HL-60 (cell line): ENCODE results near the gene RPL36A.
A peak's percentile ranks its signal among the peaks of the same experiment; 100 is the strongest.

ENCODE experiments used
- DNase-seq, 2 experiments: peaks; one replicate each; pipeline ENCODE4 v3.0.0-alpha.2; 2010 to 2020; ENCODE audit warnings: low read depth in 1 of 2, low spot score in 1 of 2
- H3K27ac ChIP-seq: fragments of 250-450 bp; sonication (Bioruptor Pico); replicated peaks from 2 replicates; pipeline ENCODE4 v1.5.1; 2020; ENCODE audit warnings: mild to moderate bottlenecking, moderate library complexity
- H3K27me3 ChIP-seq: fragments of 250-450 bp; sonication (Bioruptor Pico); 2 replicates; pipeline ENCODE4 v1.5.1; 2021; ENCODE audit warnings: mild to moderate bottlenecking, moderate library complexity; ENCODE audit not compliant: insufficient read depth, poor library complexity, severe bottlenecking
- H3K4me3 ChIP-seq: replicated peaks from 2 replicates; pipeline ENCODE4 v1.5.1; 2011; ENCODE audit warnings: mild to moderate bottlenecking, control low read depth, low read length; ENCODE audit not compliant: insufficient read depth
- CTCF ChIP-seq: IDR thresholded peaks from one replicate; pipeline ENCODE4 v1.5.1; 2011; ENCODE audit warnings: low read length, control low read depth, inconsistent platforms; ENCODE audit not compliant: insufficient read depth
- GABPA ChIP-seq: IDR thresholded peaks from 2 replicates; pipeline ENCODE4 v1.6.1; 2012; ENCODE audit warnings: low read depth
- POLR2AphosphoS5 ChIP-seq: IDR thresholded peaks from 2 replicates; pipeline ENCODE4 v1.6.1; 2012; ENCODE audit warnings: low read depth
- REST ChIP-seq: IDR thresholded peaks from 2 replicates; pipeline ENCODE4 v1.6.1; 2012; ENCODE audit warnings: low read depth; ENCODE audit not compliant: insufficient replicate concordance
- SPI1 ChIP-seq: IDR thresholded peaks from 2 replicates; pipeline ENCODE4 v1.6.1; 2012; ENCODE audit warnings: low read depth, mild to moderate bottlenecking, borderline replicate concordance

The RPL36A gene

DNA sequence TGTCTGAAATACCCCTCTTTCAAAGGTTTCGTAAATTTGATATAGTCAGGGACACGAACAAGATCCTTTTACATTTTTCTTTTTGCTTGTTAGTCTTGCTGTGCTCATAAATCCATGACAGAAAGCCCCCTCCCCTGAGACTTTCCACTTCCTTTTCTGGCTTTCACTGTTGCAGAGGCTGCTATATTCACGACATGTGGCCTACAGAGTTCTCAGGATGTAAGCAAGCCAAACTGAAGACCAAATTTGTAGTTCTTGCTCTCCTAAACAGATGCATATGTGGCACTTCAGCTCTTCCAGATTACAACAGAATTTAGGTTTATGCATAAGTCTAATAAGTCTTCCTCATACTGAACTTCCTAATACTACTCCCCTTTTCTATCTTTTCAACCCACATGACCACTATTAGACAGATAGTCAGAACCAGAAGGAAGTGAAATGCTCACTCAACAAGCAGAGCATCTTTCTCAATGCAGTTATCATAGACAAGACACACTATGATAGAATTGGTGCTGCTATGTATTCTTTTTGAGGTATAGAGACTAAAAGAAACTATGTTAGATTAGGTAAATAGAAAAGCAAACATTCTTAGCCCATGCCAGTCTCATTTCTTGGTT lies 19.8 kb upstream of the RPL36A start:
- Histone ChIP-seq H3K4me3 (no peak overlapping the region), H3K27ac (no peak overlapping the region)
- no peak for DNase-seq

GRCh38 chrX:101377547-101377946 lies 13.3 kb upstream of the RPL36A start:
- no peak overlapping the region for H3K27ac ChIP-seq
- TF ChIP-seq GABPA: no peak
- no peak for TF ChIP-seq REST
- TF ChIP-seq POLR2AphosphoS5: no peak
- TF ChIP-seq SPI1: peak; percentile 48; the same call in 1 of the 2 replicates
- no peak for TF ChIP-seq CTCF
- H3K4me3 ChIP-seq: no peak overlapping the region
- DNase-seq: peak in 1 of 2 experiments; percentile 40
- H3K27me3 ChIP-seq: no peaks in the 10 kb centered on the region

More for the DNA sequence above, 19.8 kb upstream of the RPL36A start:
- TF ChIP-seq SPI1 (no peak), CTCF (no peak), GABPA (no peak), REST (no peak), POLR2AphosphoS5 (no peak)
- no peaks in the 10 kb centered on the region for H3K27me3 ChIP-seq

GRCh38 chrX:101383679-101384205 lies 7.1 kb upstream of the RPL36A start:
- H3K27ac ChIP-seq: 0 out of 2 replicates have a peak overlapping the region, but pooled peaks have one; percentile 2
- DNase-seq: no peak
- peak overlapping the region; percentile 15 for H3K4me3 ChIP-seq
- no peaks in the 10 kb centered on the region for H3K27me3 ChIP-seq
- TF ChIP-seq SPI1: no peak
- TF ChIP-seq REST: no peak
- TF ChIP-seq POLR2AphosphoS5: no peak
- TF ChIP-seq CTCF: no peak
- no peak for TF ChIP-seq GABPA
